HTERT RPE-1 (cell line): ENCODE data around the gene SLC24A2.

ENCODE experiments used
- in situ Hi-C: fragments of 300-500 bp; cut with MboI; formaldehyde crosslinking; loops from 4 replicates; pipeline ENCODE4 v1.14.3; 2020; ENCODE audit warnings: low sequenced_read_pairs

Gene SLC24A2

GRCh38 chr9:19768798-19769197 is 20.0 kb downstream of the SLC24A2 start:
- in situ Hi-C loops = no loop called here

GRCh38 chr9:19759066-19759465 is 29.8 kb downstream of the SLC24A2 start:
- in situ Hi-C loops = no loop called here

- in situ Hi-C loops = no loop called here
Observed at GRCh38 chr9:19757745-19758144, 31.1 kb downstream of the SLC24A2 start.

GRCh38 chr9:19754921-19755320 is 33.9 kb downstream of the SLC24A2 start:
- in situ Hi-C loops = no loop called here

- in situ Hi-C loops = no loop called here
Observed at GRCh38 chr9:19748278-19749126, 40.3 kb downstream of the SLC24A2 start.

DNA sequence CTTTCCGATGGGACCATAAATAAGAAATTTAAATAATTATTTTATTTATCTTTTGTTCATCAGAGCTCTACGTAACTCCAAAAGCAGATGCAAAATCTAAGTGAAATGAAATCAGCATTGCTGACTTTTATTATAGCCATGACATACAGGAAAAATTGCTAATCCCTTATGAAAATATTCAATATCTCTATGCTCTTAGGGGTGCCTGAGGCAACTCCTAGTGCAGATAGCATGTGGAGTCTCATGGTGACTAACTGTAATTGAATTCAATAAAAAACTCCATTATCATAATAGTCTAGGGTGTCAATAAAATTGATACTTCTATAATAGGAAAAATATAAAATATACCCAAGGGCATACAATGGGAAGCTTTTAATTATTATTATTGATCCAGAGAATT is 42.6 kb downstream of the SLC24A2 start:
- in situ Hi-C loops = no loop called here

DNA sequence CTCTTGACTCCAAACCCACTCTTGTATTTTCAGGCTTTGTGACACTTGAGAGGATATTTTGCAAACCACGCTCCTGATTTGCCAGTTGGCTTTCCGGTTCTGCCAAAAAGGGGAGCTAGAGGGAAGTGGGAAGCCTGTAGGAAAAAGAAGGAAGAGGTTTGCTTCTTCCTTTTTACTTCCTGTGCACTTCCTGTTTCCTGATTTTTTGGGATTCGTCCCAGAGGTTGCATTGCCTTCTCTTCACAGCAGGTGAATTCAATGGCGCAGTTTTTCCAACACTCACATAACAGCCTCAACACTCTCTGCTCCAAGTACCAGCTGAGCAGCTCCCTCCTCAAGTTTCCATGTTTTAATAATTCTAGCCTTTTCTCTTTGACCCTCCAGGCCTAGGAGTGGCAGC is 47.7 kb downstream of the SLC24A2 start:
- in situ Hi-C loops = no loop called here
